ENCODE results near the gene RAC3. TPM values are rescaled to one million over a fixed set of nuclear protein-coding genes. Genes with fewer than 3 reads are reported as not detected.

Gene RAC3
- total and polyA plus RNA-seq, 8 donors = 4.2 to 23.4 (median 14.0) TPM

- ATAC-seq (peak; percentile 0), DNase-seq (peak in 2 of 4 donors; percentile 64 to 67)
- no peak for TF ChIP-seq CTCF (IDR thresholded peaks at IDR 0.05)
- peaks cover 18 to 32% of the 10 kb centered on the region in 2 donors for H3K4me1 ChIP-seq
- H3K4me3 ChIP-seq = no peak overlapping the region
- intact Hi-C loops (cut with DNase I) = no loop called here
- H3K36me3 ChIP-seq = peaks cover 0 to 35% of the 10 kb centered on the region in 2 donors
- H3K27ac ChIP-seq = peak overlapping the region; percentile 20 to 63
- H3K27me3 ChIP-seq = no peaks in the 10 kb centered on the region
- H3K9me3 ChIP-seq = no peaks in the 10 kb centered on the region
Observed at GRCh38 chr17:81992306-81993102, 39.0 kb upstream of the RAC3 start.

DNA sequence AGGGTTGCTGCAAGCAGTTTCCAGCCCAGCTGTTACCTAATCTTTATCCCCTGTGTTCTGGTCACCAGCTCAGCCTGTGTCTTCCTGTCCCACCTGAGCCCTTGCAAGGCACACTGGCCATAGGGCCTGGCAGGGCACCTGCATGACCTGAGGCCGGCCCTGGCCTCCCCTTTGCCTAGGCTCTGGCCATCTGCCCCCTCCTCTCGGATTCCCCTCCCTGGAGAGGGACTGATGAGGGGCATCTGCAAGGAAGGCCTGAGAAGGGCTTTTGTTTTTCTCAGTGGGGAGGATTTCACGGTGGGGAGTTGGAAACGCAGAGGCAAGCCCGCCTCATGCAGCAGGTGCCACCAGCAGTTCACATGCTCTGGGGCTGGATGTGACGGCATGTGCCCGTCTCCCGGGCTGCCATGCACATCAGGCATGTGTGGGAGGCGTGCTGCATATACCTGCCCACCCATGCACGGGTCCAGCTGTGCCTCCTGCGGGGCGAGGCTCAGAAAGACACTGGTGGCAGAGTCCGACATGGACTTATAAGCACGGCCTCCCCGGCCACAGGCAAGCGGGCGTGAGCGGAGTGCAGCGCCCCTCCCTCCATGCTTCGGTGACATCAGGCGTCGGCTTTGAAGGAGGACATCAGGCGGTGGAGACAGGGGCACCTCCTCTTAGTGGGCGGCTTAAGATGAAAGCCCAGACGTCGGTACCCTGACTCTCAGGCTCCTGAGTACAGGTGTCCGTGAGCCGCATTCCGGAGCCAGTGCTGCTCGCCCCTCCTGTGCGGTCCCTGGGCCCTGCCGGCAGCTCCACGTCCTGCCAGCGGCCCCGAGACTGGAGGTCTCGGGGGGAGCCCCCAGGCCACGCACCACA, 37.5 kb upstream of the RAC3 start:
- no peak overlapping the region for H3K27ac ChIP-seq
- peaks cover 0 to 32% of the 10 kb centered on the region in 2 donors for H3K36me3 ChIP-seq
- ATAC-seq = no peak
- intact Hi-C loops (cut with DNase I) = no loop called here
- peaks cover 18 to 32% of the 10 kb centered on the region in 2 donors for H3K4me1 ChIP-seq
- peak in 1 of 4 donors; percentile 59 for DNase-seq
- H3K27me3 ChIP-seq = no peaks in the 10 kb centered on the region
- no peak for TF ChIP-seq CTCF (IDR thresholded peaks at IDR 0.05)
- no peaks in the 10 kb centered on the region for H3K9me3 ChIP-seq
- no peak overlapping the region for H3K4me3 ChIP-seq

- Histone ChIP-seq H3K27me3 (no peaks in the 10 kb centered on the region), H3K4me3 (no peak overlapping the region), H3K4me1 (peaks cover 18 to 32% of the 10 kb centered on the region in 2 donors), H3K9me3 (no peaks in the 10 kb centered on the region), H3K36me3 (peaks cover 0 to 33% of the 10 kb centered on the region in 2 donors), H3K27ac (no peak overlapping the region)
- TF ChIP-seq CTCF (IDR thresholded peaks at IDR 0.05) = no peak
- intact Hi-C loops (cut with DNase I) = no loop called here
- ATAC-seq (peak; percentile 42), DNase-seq (peak in 2 of 4 donors; percentile 75 to 79)
Observed at GRCh38 chr17:81994593-81995462, 36.6 kb upstream of the RAC3 start.

GRCh38 chr17:81995463-81996231, 35.8 kb upstream of the RAC3 start:
- Histone ChIP-seq H3K4me1 (peaks cover 18 to 30% of the 10 kb centered on the region in 2 donors), H3K4me3 (no peak overlapping the region), H3K27ac (no peak overlapping the region), H3K27me3 (no peaks in the 10 kb centered on the region), H3K9me3 (no peaks in the 10 kb centered on the region), H3K36me3 (peaks cover 0 to 33% of the 10 kb centered on the region in 2 donors)
- no peak for ATAC-seq
- DNase-seq = peak in 1 of 4 donors; percentile 68
- intact Hi-C loops (cut with DNase I) = no loop called here
- no peak for TF ChIP-seq CTCF (IDR thresholded peaks at IDR 0.05)

Data from left lung (tissue), 10 donors.